ENCODE measurements around the gene CFAP157.
"Not testable (repeated sequence)": the region's sequence is repeated elsewhere in the genome, so short reads cannot be mapped to it uniquely, and the experiment has no call there.

CFAP157 gene

DNA sequence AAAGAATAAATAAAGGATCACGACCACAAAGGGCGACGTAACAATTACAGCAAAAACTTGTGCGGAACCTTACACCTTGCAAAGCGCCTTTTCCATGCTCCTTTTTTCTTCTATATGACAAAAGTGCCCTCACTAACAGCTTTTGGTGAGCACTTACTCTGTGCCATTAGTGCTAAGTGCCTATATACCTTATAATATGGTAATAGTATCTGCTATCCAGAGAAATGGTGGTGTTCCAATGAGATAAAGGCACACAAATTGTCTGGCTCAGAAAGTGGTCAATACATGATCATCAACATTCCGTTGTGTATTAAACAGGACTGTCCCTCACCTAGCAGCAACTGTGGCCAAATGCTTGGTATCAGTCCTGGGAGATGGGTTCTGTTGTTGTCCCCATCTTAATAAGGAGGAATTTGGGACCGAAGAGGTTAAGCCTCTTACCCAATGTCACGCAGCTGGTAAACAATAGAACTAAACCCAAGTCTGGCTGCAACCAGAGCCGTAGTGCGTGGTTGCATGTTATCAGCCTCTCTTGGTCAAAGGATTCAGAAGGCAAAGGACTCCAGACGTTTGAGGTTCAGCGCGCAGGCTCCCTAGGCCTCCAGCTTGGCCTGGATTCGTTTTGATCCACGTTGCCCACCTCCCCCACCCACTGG, 28.9 kb downstream of the CFAP157 start:
- DNase-seq (ENCODE audit: low spot score), result no peak

- no peak for DNase-seq (ENCODE audit: low spot score)
Observed at GRCh38 chr9:127738666-127739065, 31.9 kb downstream of the CFAP157 start.

- DNase-seq (ENCODE audit: low spot score), result no peak
Observed at GRCh38 chr9:127739614-127740330, 33.0 kb downstream of the CFAP157 start.

DNA sequence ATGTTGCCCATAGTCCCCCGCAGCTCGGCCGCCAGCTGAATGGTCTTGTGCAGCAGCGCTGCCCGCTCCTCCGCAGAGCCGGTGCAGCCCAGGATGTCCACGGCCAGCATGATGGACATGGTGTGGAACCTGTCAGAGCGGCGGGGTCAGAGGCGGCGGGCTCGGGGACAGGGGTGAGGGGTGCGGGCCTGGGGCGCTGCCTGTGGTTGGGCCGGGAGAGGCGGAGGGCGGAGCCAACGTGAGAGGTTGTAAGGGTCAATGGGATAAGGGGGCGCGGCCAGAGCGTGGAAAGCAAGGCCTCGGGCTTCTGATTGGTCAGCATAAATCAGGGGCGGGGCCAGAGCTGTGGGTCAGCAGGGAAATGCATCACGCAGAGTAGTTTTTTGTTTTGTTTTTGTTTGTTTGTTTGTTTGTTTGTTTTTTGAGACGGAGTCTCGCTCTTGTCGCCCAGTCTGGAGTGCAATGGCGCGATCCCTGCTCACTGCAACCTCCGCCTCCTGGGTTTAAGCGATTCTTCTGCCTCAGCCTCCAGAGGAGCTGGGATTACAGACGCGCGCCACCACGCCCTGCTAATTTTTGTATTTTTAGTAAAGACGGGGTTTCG, 35.1 kb downstream of the CFAP157 start:
- DNase-seq (ENCODE audit: low spot score), result peak; percentile 91

DNA sequence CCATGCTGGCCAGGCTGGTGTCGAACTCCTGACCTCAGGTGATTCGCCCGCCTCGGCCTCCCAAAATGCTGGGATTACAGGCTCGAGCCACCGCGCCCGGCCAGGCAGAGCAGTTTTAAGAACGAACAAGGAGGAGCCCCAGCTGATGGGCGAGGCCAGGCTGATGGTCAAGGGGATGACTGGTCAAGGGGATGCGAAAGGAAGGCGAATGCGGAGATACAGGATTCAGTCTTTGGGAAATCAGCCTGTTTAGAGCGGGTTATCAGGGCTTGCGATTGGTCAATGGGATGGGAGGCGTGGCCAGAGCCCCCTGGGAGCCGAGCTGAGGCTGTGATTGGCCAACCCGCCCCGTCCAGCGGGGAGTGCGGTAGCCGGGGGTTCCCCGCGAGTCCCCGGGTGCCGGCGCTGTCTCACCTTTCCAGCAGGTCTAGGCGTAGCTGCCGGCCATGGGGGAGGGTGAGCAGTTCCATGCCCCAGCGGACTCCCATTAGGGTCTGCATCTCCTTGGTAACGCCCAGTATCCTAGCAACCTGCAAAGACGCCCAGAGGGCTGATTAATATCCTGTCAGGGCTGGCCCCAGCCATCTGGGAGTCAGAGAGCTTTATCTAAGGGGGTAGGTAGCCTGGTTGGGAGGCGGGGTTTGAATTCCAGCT, 35.8 kb downstream of the CFAP157 start:
- DNase-seq (ENCODE audit: low spot score), result peak; percentile 95

- no peak for DNase-seq (ENCODE audit: low spot score)
Observed at GRCh38 chr9:127744398-127745110, 37.8 kb downstream of the CFAP157 start.

DNA sequence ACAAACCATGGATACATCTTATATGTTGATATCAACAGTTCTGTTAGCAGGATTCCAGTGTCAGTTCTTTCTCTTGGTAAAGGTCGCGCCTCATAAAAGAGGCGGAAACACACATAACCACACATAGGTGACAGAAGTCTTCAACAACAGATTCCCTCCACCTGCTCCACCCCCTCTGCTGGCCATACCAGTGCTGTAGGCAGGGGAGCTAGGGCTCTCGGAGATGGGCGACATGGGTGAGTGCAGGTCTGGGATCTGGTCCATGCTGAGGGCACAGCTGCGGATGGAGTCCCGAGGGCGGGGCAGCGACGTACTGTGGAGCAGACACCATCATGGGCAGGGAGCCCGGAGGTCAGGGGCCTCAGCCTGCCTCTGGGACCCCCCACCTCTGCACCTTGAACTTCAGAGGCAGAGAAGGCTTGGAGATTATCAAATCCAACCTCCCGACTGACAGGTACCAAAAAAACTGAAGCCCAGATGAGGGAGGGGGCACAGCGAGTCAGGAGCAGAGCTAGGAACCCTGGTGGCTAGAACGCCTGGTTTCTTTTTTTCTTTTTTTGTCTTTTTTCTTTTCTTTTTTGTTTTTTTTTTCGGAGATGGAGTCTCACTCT, 40.3 kb downstream of the CFAP157 start:
- DNase-seq (ENCODE audit: low spot score), result no peak

DNA sequence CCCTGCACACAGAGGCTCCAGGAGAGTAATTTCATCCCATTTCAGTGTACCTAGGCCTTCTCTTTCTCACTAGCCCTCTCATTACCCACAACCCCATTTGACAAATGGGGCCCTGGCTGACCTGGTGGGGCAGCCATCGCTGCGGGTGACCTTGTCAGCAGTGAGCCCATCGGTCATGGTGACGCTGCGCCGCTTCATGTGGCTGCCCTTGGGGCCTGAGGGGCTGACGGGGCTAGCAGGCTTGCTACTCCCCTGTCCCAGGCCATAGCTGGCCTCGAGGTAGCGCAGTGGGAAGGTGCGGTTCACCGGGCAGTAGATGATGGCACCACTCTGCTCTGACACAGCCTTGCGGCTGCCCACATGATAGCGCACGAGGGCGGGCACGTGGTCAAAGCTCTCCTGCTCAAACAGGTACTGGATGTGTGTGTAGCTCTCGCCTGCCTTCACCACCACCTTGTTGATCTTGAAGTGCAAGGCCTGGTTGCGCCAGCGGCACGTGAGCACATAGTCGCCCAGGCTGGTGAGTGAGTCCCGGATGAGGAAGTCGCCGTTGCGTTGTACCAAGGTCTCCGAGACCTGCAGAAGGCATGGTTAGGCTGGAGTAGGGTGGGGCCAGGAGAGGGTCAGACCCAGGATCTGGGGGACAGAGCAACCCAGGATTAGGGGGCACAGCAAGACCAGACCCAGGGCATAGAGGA, 42.5 kb downstream of the CFAP157 start:
- no peak for DNase-seq (ENCODE audit: low spot score)

- DNase-seq (ENCODE audit: low spot score), result peak; percentile 72
Observed at GRCh38 chr9:127751269-127752054, 44.7 kb downstream of the CFAP157 start.

GRCh38 chr9:127753148-127753547, 46.4 kb downstream of the CFAP157 start:
- DNase-seq (ENCODE audit: low spot score), result no peak

DNA sequence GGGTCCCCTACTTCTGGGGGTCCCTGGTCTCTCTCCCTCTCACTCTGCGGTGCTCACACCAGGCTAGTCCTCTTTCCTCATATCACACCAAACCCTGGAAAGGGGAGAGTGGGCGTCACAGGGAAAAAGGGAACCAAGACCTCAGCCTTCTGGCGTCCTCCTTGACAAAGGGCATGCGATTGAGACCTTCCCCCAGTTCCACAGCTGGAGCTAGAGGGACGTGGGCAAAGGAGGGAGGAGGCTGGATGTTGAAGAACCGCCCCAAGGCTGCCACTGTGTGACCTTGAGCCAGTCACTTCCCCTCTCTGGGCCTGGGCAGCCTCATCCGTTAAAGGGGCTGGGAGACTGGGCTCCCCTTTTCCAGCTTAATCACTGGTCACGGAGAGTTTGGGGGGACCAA, 46.8 kb downstream of the CFAP157 start:
- DNase-seq (ENCODE audit: low spot score), result no peak

- peak; percentile 94 for DNase-seq (ENCODE audit: low spot score)
Observed at GRCh38 chr9:127754099-127755060, 47.6 kb downstream of the CFAP157 start.

GRCh38 chr9:127755061-127756060, 48.6 kb downstream of the CFAP157 start:
- peak; percentile 89 for DNase-seq (ENCODE audit: low spot score)

DNA sequence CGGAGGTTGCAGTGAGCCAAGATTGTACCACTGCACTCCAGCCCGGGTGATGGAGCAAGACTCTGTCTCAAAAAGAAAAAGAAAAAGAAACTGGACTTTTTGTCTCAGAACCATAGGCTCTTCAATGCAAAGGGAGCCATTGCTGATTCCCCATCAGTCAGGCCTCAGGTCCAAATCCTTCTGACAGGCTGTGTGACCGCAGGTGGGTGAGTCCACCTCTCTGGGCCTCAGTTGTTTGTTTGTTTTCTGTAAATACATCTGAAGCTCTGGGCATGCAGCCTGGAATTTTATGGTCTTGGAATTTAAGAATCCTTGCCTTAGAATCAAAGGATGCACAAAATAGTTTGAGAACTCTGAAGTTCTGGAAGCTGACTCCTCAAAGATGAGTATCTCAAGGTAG, 49.4 kb downstream of the CFAP157 start:
- no peak for DNase-seq (ENCODE audit: low spot score)

- DNase-seq (ENCODE audit: low spot score), result not testable (repeated sequence)
Observed at GRCh38 chr9:127756776-127757175, 50.0 kb downstream of the CFAP157 start.

DNA sequence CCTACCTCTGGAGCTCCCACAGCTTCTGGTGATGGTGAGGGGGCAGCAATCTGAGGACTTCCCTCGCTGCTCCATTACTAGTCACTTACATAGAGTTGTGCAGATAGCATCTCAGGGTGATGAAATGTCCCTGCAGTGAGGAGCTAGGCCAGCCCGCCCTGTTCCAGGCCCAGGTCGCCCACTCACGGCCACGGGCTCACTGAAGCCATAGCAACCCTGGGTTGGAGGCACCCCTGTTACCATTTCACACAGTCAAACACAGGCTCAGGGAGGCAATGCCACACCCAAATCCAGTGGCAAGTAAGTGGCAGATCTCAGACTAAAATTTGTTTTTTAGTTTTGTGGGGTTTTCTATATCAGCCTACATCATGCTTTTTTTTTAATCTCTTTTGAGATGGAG, 52.1 kb downstream of the CFAP157 start:
- no peak for DNase-seq (ENCODE audit: low spot score)

GRCh38 chr9:127761061-127761460, 54.3 kb downstream of the CFAP157 start:
- no peak for DNase-seq (ENCODE audit: low spot score)

GRCh38 chr9:127761491-127761956, 54.7 kb downstream of the CFAP157 start:
- DNase-seq (ENCODE audit: low spot score), result peak; percentile 29
